ENCODE data around the gene PRKAR1A. TPM values are rescaled to one million over a fixed set of nuclear protein-coding genes. Genes with fewer than 3 reads are reported as not detected.
"Not testable (repeated sequence)": the region's sequence is repeated elsewhere in the genome, so short reads cannot be mapped to it uniquely, and the experiment has no call there.

The PRKAR1A gene
- total and polyA plus RNA-seq, 5 donors from 2014 or later: 135 to 220 (median 187) TPM

- H3K9me3 Mint-ChIP-seq: no peaks in the 10 kb centered on the region
- H3K36me3 Mint-ChIP-seq: peaks cover 6% of the 10 kb centered on the region
- no peak overlapping the region for H3K27ac ChIP-seq (ENCODE audit: insufficient read depth, low read length, poor library complexity, severe bottlenecking)
- H3K27me3 Mint-ChIP-seq: peaks cover 4% of the 10 kb centered on the region
- ATAC-seq (ENCODE audit: low read depth in 2 of 2) (no peak), DNase-seq (no peak)
- no peaks in the 10 kb centered on the region for H3K27me3 ChIP-seq (ENCODE audit: control insufficient read depth, insufficient read depth, low read length)
- no peak overlapping the region for H3K4me3 Mint-ChIP-seq
- no peaks in the 10 kb centered on the region for H3K36me3 ChIP-seq (ENCODE audit: control insufficient read depth, insufficient read depth, low read length)
- H3K9me3 ChIP-seq (ENCODE audit: control insufficient read depth in 2 of 2, low read length in 2 of 2): no peaks in the 10 kb centered on the region
- no peaks in the 10 kb centered on the region for H3K4me1 Mint-ChIP-seq
- H3K27ac Mint-ChIP-seq: no peak overlapping the region
- H3K4me3 ChIP-seq (ENCODE audit: low read depth, low read length): no peak overlapping the region
- H3K4me1 ChIP-seq (ENCODE audit: control insufficient read depth, insufficient read depth, low read length, poor library complexity, severe bottlenecking): no peaks in the 10 kb centered on the region
Observed at GRCh38 chr17:68577497-68577821, 65.2 kb downstream of the PRKAR1A start.

- no peaks in the 10 kb centered on the region for H3K27me3 ChIP-seq (ENCODE audit: control insufficient read depth, insufficient read depth, low read length)
- ATAC-seq (ENCODE audit: low read depth in 2 of 2): no peak
Observed at GRCh38 chr17:68578236-68578635, 66.0 kb downstream of the PRKAR1A start.

GRCh38 chr17:68579194-68579927, 67.1 kb downstream of the PRKAR1A start:
- no peaks in the 10 kb centered on the region for H3K9me3 ChIP-seq (ENCODE audit: control insufficient read depth in 2 of 2, low read length in 2 of 2)
- H3K27ac Mint-ChIP-seq: no peak overlapping the region

More at GRCh38 chr17:68578236-68578635, 66.0 kb downstream of the PRKAR1A start:
- H3K27ac Mint-ChIP-seq: no peak overlapping the region
- no peaks in the 10 kb centered on the region for H3K9me3 Mint-ChIP-seq
- no peaks in the 10 kb centered on the region for H3K4me1 Mint-ChIP-seq
- Histone ChIP-seq H3K4me1 (ENCODE audit: control insufficient read depth, insufficient read depth, low read length, poor library complexity, severe bottlenecking) (no peaks in the 10 kb centered on the region), H3K36me3 (ENCODE audit: control insufficient read depth, insufficient read depth, low read length) (no peaks in the 10 kb centered on the region), H3K9me3 (ENCODE audit: control insufficient read depth in 2 of 2, low read length in 2 of 2) (no peaks in the 10 kb centered on the region), H3K4me3 (ENCODE audit: low read depth, low read length) (no peak overlapping the region), H3K27ac (ENCODE audit: insufficient read depth, low read length, poor library complexity, severe bottlenecking) (no peak overlapping the region)
- peaks cover 3% of the 10 kb centered on the region for H3K27me3 Mint-ChIP-seq
- peaks cover 6% of the 10 kb centered on the region for H3K36me3 Mint-ChIP-seq
- no peak overlapping the region for H3K4me3 Mint-ChIP-seq
- DNase-seq: no peak

GRCh38 chr17:68580236-68580770, 68.1 kb downstream of the PRKAR1A start:
- H3K4me1 ChIP-seq (ENCODE audit: control insufficient read depth, insufficient read depth, low read length, poor library complexity, severe bottlenecking): no peaks in the 10 kb centered on the region
- H3K36me3 Mint-ChIP-seq: peaks cover 6% of the 10 kb centered on the region
- no peak overlapping the region for H3K4me3 Mint-ChIP-seq
- DNase-seq: no peak
- H3K9me3 Mint-ChIP-seq: no peaks in the 10 kb centered on the region
- H3K27me3 ChIP-seq (ENCODE audit: control insufficient read depth, insufficient read depth, low read length): no peaks in the 10 kb centered on the region
- ATAC-seq (ENCODE audit: low read depth in 2 of 2): no peak
- no peak overlapping the region for H3K4me3 ChIP-seq (ENCODE audit: low read depth, low read length)
- H3K36me3 ChIP-seq (ENCODE audit: control insufficient read depth, insufficient read depth, low read length): no peaks in the 10 kb centered on the region
- H3K27ac Mint-ChIP-seq: no peak overlapping the region
- H3K27me3 Mint-ChIP-seq: no peaks in the 10 kb centered on the region
- H3K9me3 ChIP-seq (ENCODE audit: control insufficient read depth in 2 of 2, low read length in 2 of 2): no peaks in the 10 kb centered on the region
- no peaks in the 10 kb centered on the region for H3K4me1 Mint-ChIP-seq
- H3K27ac ChIP-seq (ENCODE audit: insufficient read depth, low read length, poor library complexity, severe bottlenecking): no peak overlapping the region

More at GRCh38 chr17:68579194-68579927, 67.1 kb downstream of the PRKAR1A start:
- peaks cover 6% of the 10 kb centered on the region for H3K36me3 Mint-ChIP-seq
- Histone ChIP-seq H3K4me3 (ENCODE audit: low read depth, low read length) (no peak overlapping the region), H3K27ac (ENCODE audit: insufficient read depth, low read length, poor library complexity, severe bottlenecking) (no peak overlapping the region), H3K27me3 (ENCODE audit: control insufficient read depth, insufficient read depth, low read length) (no peaks in the 10 kb centered on the region), H3K4me1 (ENCODE audit: control insufficient read depth, insufficient read depth, low read length, poor library complexity, severe bottlenecking) (no peaks in the 10 kb centered on the region), H3K36me3 (ENCODE audit: control insufficient read depth, insufficient read depth, low read length) (no peaks in the 10 kb centered on the region)
- H3K4me3 Mint-ChIP-seq: no peak overlapping the region
- ATAC-seq (ENCODE audit: low read depth in 2 of 2): no peak
- H3K27me3 Mint-ChIP-seq: no peaks in the 10 kb centered on the region
- no peak for DNase-seq
- H3K4me1 Mint-ChIP-seq: no peaks in the 10 kb centered on the region
- no peaks in the 10 kb centered on the region for H3K9me3 Mint-ChIP-seq

- no peaks in the 10 kb centered on the region for H3K27me3 Mint-ChIP-seq
- no peak overlapping the region for H3K4me3 Mint-ChIP-seq
- no peak overlapping the region for H3K27ac Mint-ChIP-seq
- H3K36me3 Mint-ChIP-seq: peaks cover 6% of the 10 kb centered on the region
- no peak for ATAC-seq (ENCODE audit: low read depth in 2 of 2)
- H3K9me3 Mint-ChIP-seq: no peaks in the 10 kb centered on the region
- H3K4me1 Mint-ChIP-seq: no peaks in the 10 kb centered on the region
- Histone ChIP-seq H3K27me3 (ENCODE audit: control insufficient read depth, insufficient read depth, low read length) (peaks cover 2% of the 10 kb centered on the region), H3K4me3 (ENCODE audit: low read depth, low read length) (no peak overlapping the region), H3K27ac (ENCODE audit: insufficient read depth, low read length, poor library complexity, severe bottlenecking) (no peak overlapping the region), H3K4me1 (ENCODE audit: control insufficient read depth, insufficient read depth, low read length, poor library complexity, severe bottlenecking) (no peaks in the 10 kb centered on the region), H3K9me3 (ENCODE audit: control insufficient read depth in 2 of 2, low read length in 2 of 2) (no peaks in the 10 kb centered on the region), H3K36me3 (ENCODE audit: control insufficient read depth, insufficient read depth, low read length) (no peaks in the 10 kb centered on the region)
- no peak for DNase-seq
Observed at GRCh38 chr17:68581863-68582645, 69.8 kb downstream of the PRKAR1A start.

GRCh38 chr17:68582867-68583266, 70.6 kb downstream of the PRKAR1A start:
- H3K27me3 Mint-ChIP-seq; DNase-seq; H3K9me3 ChIP-seq (ENCODE audit: control insufficient read depth in 2 of 2, low read length in 2 of 2): not testable (repeated sequence)

GRCh38 chr17:68584581-68585303, 72.5 kb downstream of the PRKAR1A start:
- no peak for DNase-seq
- Histone ChIP-seq H3K4me3 (ENCODE audit: low read depth, low read length) (no peak overlapping the region), H3K27ac (ENCODE audit: insufficient read depth, low read length, poor library complexity, severe bottlenecking) (no peak overlapping the region), H3K9me3 (ENCODE audit: control insufficient read depth in 2 of 2, low read length in 2 of 2) (no peaks in the 10 kb centered on the region), H3K27me3 (ENCODE audit: control insufficient read depth, insufficient read depth, low read length) (peaks cover 2% of the 10 kb centered on the region), H3K36me3 (ENCODE audit: control insufficient read depth, insufficient read depth, low read length) (no peaks in the 10 kb centered on the region), H3K4me1 (ENCODE audit: control insufficient read depth, insufficient read depth, low read length, poor library complexity, severe bottlenecking) (no peaks in the 10 kb centered on the region)
- no peaks in the 10 kb centered on the region for H3K4me1 Mint-ChIP-seq
- H3K4me3 Mint-ChIP-seq: no peak overlapping the region
- H3K27ac Mint-ChIP-seq: no peak overlapping the region
- peaks cover 6% of the 10 kb centered on the region for H3K36me3 Mint-ChIP-seq
- no peak for ATAC-seq (ENCODE audit: low read depth in 2 of 2)
- peaks cover 5% of the 10 kb centered on the region for H3K27me3 Mint-ChIP-seq
- H3K9me3 Mint-ChIP-seq: peaks cover 0 to 4% (median 0%) of the 10 kb centered on the region in 7 donors

More at GRCh38 chr17:68582867-68583266, 70.6 kb downstream of the PRKAR1A start:
- not testable (repeated sequence) for H3K9me3 Mint-ChIP-seq; H3K4me3 Mint-ChIP-seq; H3K36me3 ChIP-seq (ENCODE audit: control insufficient read depth, insufficient read depth, low read length); H3K36me3 Mint-ChIP-seq; ATAC-seq (ENCODE audit: low read depth in 2 of 2); H3K4me1 Mint-ChIP-seq; H3K4me1 ChIP-seq (ENCODE audit: control insufficient read depth, insufficient read depth, low read length, poor library complexity, severe bottlenecking); H3K27ac ChIP-seq (ENCODE audit: insufficient read depth, low read length, poor library complexity, severe bottlenecking); H3K27me3 ChIP-seq (ENCODE audit: control insufficient read depth, insufficient read depth, low read length); H3K4me3 ChIP-seq (ENCODE audit: low read depth, low read length)
- peak overlapping the region in 1 of 3 donors; percentile 6 for H3K27ac Mint-ChIP-seq
